ENCODE results near the gene FAM114A2. TPM values are rescaled to one million over a fixed set of nuclear protein-coding genes. Genes with fewer than 3 reads are reported as not detected.
A peak's percentile ranks its signal among the peaks of the same experiment; 100 is the strongest.
"Not testable (repeated sequence)": the region's sequence is repeated elsewhere in the genome, so short reads cannot be mapped to it uniquely, and the experiment has no call there.

FAM114A2 gene
- total RNA-seq: 46.5 TPM

DNA sequence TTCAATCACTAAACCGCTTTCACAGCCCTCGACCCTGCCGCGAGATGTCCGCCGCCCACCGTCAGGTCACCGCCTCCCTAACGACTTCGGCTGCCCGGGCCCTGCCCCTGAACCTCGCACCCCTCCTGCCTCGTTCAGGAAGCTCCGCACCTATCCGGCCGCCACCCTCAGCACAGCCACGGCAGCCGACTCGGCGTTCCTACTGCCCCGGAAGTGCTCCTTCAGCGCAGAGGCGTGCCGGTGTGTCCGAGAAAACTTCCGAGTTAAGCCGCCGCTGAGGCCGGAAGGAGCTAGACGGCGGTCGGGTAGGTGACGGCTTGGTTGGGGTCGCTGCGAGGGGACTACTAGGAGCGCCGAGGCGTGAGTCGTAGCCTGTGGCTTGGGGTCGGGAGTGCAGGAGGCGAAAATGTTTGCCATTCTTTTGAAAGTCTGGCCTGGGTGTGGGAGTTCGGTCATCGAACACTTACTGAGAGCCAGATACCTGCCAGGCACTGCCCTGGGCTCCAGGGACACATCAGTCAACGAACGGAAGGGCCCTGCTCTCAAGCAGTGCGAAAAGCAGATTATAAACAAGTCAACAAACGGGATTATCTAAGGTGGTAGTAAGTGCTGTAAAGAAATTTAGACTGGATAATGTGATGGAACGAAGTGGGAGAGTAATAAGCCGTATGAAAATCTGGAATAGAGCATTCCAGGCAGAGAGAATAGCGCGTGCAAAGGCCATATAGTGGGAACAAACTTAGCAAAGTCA lies at the start of gene FAM114A2, which contains the start of gene MFAP3:
FAM114A2 (minus strand) TSS at position 204 of the 751 bp plus-strand sequence. CDS start 3,957 bp downstream, outside the sequence.
MFAP3 (plus strand) TSS at position 261 of the 751 bp plus-strand sequence. CDS start 10,756 bp downstream, outside the sequence.
- peak; percentile 99 for ATAC-seq
- DNase-seq (ENCODE audit: low spot score): peak; percentile 91
- intact Hi-C loops (cut with DNase I): no loop called here

DNA sequence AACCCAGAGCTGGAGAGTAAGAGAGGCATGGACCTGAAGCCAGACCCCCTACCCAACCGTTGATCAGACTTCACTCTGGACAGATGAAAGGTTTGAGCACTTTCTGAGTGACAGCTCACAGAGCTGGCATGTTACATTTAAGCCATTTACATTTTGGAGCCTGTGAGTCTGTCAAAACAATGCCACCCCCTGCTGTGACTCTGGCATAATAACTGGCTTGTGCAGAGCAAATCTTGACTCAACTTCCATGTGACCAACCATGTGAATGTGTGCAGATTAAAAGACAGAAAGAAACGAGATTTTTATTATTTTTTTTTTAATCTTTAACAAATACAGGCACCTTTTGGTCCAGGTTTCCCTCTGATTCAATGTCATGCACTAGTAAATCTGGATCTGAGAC lies 48.5 kb upstream of the FAM114A2 start:
- DNase-seq (ENCODE audit: low spot score) (no peak), ATAC-seq (no peak)
- intact Hi-C loops (cut with DNase I): no loop called here

DNA sequence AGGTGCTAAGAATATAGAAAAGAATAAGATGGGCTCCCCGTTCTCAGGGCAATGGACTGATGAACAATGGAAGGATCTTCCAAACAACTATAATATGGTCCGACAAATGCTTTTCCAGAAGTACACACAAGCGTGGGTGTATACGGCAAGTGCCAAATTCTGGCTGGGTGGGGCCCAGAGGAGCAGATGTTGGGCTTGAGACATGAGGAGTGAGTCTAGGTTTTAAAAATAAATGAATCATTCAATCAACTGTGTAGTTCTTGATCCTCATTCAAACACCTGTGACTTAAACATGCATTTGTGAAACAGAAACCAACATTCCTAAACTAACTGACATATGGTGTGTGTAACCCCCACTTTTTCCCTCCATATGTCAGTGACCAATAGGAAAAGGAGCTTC lies 47.9 kb upstream of the FAM114A2 start:
- DNase-seq (ENCODE audit: low spot score) (no peak), ATAC-seq (no peak)
- intact Hi-C loops (cut with DNase I): no loop called here

DNA sequence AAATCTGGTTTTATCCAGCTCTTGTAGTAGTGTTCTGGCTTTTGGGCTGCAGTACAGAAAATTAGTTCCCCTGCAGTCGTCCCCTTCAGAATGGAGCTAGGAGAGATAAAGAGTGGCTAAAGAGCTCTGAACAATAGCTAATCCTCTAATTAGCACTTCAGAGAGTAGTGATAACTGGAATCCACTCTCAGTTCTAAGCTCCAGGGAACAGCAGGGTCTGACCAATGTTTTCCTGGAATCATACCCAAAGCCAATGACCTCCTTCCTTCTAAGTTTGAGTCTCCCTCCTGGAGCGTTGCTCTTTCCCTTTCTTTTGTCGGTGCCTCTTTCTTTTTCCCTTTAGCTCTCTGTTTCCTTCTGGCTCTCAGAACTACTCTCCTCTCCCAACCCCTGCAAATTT lies 47.4 kb upstream of the FAM114A2 start:
- intact Hi-C loops (cut with DNase I): no loop called here
- DNase-seq (ENCODE audit: low spot score): no peak
- ATAC-seq: no peak

DNA sequence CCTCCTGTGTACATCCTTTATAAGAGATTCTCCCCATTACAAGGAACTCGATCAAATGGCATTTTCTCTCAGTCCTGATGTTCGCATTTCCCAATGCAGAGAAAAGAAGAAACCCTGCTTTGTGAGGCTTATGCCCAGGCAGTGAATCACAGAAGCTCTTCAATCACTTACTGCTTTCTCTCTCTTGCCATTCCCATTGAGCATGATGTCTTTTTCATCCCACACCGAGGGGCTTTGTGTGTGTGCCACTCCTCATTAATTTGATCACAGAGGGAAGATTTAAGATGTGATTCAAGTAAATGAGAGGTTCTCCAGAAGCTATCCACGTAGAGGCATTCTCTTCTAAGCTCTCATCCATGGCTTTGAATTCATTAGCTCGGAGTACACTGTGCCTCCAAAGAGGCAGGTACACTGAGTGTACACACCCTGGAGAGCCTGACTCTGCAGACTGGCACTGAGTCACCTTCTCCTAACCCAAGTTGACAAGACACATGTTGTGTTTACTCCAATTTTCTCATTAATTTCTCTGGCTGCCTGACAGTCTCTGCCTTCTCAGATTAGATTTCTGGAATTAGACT lies 45.4 kb upstream of the FAM114A2 start:
- ATAC-seq: no peak
- intact Hi-C loops (cut with DNase I): no loop called here
- no peak for DNase-seq (ENCODE audit: low spot score)

DNA sequence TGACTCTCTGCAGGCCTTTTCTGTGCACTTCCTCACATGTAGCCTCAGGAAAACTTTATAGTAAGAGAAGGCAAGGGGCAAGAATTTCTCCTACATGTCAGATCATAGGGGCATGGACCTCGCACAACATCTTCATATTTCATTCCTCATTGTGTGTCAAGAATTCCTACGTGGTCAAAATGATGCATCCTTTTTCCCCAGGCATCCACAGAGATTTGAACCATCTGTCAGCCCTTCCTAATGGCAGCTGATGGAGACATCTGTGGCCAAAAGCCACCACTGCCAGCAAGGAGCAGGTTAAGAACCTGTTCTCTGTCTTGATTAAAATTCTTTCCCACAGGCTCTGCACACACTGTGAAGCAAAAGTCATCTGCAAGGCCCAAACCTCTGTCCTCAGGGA lies 42.5 kb upstream of the FAM114A2 start:
- no peak for DNase-seq (ENCODE audit: low spot score)
- intact Hi-C loops (cut with DNase I): no loop called here
- no peak for ATAC-seq

DNA sequence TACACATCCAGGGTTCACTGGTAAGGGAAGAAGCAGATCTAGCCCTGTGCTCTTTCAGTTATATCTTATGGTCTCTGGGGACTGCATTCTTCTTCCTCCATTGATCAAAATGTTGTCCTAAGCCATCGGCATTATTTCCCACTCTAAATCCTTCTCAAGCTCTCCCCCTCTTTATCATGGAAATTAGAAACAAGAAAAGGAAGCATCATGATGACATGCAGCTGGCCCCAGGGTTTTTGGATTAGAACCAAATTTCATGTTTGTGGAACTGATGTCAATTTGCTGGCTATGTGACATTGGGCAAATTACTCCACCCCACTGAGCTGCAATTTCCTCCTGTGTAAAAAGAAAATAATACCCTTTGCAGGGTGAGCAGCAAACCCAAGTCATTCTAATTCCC lies 39.6 kb upstream of the FAM114A2 start:
- intact Hi-C loops (cut with DNase I): loop anchor here (10.0 kb wide), 1 partner anchor 107 kb away; no protein-coding TSS in a partner anchor
- DNase-seq (ENCODE audit: low spot score) (no peak), ATAC-seq (no peak)

DNA sequence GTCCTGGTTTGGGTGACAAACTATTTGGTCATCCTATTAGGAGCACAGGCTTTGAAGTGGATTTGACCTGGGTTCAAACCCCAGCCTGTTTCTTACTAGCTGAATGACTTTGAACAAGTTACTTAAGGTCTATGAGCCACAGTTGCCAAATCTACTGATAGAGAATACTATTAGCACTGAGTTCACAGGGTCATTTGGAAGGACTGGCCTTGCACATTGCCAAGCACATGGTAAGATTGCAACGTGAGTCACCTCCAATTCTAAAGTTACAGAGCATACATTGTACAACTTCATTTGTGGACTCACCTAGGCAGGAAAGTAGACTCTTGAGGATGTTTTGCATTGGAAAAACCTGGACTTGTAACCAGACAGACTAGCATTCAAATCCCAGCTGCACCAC lies 39.0 kb upstream of the FAM114A2 start:
- ATAC-seq (peak; percentile 42), DNase-seq (ENCODE audit: low spot score) (no peak)
- intact Hi-C loops (cut with DNase I): loop anchor here (10.0 kb wide), 1 partner anchor 107 kb away; no protein-coding TSS in a partner anchor

DNA sequence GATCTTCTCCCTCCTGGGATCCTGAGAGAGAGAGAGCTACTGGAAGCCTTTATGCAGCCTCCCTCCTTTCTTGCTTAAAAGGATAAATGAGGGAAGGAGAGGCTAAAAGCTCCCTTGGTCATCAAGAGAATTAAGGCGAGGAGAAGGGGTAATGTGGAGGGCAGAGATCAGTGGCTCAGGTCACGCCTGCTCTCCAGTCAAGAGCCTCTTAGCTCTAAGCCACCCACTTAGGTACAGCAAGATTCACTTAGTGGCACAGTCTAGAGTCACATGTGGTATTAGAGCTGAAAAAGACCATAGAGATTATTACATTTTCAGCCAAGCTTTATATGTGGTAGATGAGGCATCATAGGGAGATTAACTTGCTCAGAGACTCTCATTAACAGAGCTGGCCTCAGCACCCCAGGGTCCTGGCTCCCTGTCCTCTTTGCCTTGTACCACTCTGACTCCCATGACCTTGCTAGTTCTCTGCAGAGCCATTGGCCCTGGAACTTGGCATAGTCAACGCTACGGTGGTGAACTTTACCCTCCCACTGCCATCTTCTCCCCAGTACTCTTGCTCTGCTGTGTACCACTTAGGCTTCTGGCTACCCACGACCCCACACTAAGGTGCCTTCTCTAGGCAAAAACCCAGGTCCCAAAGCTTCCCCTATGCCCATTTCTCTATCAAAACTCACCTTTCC lies 37.7 kb upstream of the FAM114A2 start:
- no peak for ATAC-seq

DNA sequence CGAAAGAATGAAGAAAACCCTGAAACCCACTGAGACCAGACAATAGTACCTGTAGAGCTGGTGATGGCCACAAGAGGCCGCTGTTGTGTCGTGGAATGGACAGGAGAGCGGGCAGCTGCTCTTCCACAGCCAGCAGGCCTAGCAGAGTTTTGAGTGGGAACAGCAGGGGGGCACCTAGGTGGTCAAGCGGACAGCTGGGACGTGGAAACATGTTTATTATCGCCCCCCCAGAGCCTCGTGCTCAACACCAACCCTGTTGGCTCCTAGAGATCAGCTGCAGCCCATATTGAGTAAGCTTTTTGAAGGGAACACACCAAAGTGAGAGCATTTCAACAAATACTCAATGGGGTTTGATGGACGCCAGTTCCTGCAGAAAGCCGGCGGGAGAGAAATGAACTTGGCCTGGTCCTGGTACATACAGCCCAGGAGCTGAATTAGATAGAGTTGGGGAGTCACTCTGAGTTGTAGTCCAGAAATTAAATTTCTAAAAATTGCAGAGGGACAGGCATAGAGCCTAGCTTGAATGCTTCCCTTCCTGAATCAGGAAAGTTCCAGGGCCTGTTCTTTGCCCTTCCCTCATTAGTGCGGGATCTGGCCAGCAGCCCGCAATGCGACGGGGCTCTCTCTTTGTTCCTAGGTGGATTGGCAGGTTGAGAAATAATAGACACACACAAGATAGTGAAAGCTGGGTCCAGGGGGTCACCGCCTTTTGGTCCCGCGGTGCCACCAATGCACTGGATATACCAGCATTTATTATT lies 33.9 kb upstream of the FAM114A2 start:
- ATAC-seq (peak; percentile 97), DNase-seq (ENCODE audit: low spot score) (peak; percentile 93)
- intact Hi-C loops (cut with DNase I): loop anchor here (5.0 to 10.0 kb wide), 2 partner anchors 112 to 330 kb away; no protein-coding TSS in a partner anchor

More for the DNA sequence above, 37.7 kb upstream of the FAM114A2 start:
- intact Hi-C loops (cut with DNase I): loop anchor here (10.0 kb wide), 1 partner anchor 108 kb away; no protein-coding TSS in a partner anchor
- no peak for DNase-seq (ENCODE audit: low spot score)

DNA sequence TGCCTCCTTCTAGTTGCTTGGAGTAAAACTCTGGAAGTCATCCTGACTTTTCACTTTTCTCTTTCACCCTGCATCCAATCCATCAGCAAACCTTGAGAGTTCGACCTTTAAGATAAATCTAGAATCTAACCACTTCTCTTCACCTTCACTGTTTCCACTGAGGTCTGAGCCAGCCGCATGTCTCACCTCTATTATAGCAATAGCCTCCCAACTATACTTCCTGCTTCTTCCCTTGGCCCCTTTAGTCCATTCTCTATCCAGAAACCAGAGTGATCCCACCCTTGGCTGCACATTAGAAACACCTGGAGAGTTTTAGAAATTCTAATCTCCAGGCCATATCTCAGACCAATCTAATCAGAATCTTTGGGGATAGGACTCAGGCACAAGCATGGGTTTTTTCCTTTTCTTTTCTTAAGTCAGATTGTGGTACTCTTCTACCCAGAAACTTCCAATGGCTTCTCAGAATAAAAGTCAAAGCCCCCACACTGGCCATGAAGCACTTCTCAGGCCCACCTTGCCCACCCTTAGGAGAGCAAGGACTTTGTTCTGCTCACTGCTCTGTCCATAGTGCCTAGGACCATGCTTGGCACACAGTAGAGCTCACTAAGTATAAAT lies 33.2 kb upstream of the FAM114A2 start:
- intact Hi-C loops (cut with DNase I): loop anchor here (5.0 to 10.0 kb wide), 2 partner anchors 113 to 330 kb away; no protein-coding TSS in a partner anchor
- peak; percentile 19 for ATAC-seq
- DNase-seq (ENCODE audit: low spot score): no peak

DNA sequence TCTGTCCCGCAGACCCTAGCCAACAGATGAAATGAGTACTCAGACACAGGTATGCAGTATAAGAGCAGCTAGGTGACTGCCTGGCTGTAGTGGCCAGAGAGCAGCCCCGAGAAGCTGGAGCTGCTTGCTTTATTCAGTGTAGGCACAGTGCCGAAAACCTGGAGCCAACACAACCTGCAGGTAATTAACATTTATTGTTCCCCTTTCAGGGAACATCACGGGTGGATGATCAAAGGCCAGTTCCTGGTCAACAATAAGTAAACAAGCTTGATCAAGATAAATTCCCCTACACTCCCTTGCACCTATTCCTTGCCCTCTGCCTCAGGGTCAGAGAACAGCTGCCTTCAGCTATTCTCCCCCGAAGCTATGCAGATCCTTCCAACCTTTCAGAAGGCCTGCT lies 31.1 kb upstream of the FAM114A2 start:
- DNase-seq (ENCODE audit: low spot score); ATAC-seq: not testable (repeated sequence)
- intact Hi-C loops (cut with DNase I): loop anchor here (5.0 to 10.0 kb wide), 2 partner anchors 115 to 332 kb away; no protein-coding TSS in a partner anchor

DNA sequence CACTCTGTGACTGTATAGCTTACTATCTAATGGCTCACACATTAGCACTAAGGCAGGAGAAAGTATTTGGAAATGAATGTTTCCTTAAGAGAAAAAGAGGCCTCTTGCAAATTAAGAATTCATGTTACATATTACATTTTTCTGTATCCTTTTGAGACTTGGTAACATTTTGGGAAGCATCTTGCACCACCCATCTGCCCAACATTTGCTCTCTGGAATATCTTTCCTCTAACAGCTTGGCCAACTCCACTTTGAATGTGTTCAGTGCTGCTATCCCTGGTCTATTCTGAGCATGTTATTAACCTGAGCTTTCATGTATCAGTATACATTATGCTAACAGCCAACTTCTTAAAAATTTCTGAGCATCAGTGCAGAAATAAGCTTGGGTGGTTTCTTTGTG lies 27.3 kb upstream of the FAM114A2 start:
- no peak for DNase-seq (ENCODE audit: low spot score)
- no peak for ATAC-seq
- intact Hi-C loops (cut with DNase I): no loop called here

DNA sequence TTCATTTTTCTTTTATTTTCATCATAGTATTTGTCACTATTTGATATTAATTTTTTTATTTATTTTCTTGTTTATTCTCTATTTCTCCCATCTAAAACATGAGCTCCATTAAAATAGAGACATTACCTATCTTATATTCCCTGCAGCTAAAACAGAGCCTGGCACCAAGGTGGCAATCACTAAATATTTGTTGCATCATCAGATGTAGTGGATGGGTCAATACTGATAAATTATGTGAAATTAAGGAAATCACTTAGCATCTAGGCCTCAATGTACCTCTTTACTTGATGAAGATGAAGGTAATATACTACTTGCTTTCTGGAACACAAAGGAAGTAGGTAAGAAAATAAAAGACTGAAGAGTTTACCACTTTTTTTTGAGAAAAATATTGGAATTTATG lies 24.7 kb upstream of the FAM114A2 start:
- DNase-seq (ENCODE audit: low spot score) (no peak), ATAC-seq (no peak)
- intact Hi-C loops (cut with DNase I): no loop called here

DNA sequence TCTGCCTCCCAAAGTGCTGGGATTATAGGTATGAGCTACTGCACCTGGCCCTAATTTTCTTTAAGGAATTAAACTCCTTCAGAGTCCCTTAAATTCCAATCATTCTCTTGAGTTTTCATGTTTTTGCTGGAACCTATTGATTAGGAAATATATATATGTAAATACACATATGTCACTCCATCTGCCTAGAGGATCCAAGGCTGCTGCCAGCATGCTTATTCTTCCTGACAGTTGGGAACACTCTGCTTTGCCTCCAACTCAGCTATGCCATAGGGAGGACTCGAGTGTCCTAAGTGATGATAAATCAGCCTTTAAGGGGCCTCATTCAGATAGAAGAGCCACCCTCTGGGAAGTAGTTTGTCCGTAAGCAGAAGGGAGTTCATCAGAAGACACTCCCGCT lies 21.9 kb upstream of the FAM114A2 start:
- no peak for DNase-seq (ENCODE audit: low spot score)
- intact Hi-C loops (cut with DNase I): loop anchor here (2.0 kb wide), 1 partner anchor 566 kb away; no protein-coding TSS in a partner anchor
- no peak for ATAC-seq

DNA sequence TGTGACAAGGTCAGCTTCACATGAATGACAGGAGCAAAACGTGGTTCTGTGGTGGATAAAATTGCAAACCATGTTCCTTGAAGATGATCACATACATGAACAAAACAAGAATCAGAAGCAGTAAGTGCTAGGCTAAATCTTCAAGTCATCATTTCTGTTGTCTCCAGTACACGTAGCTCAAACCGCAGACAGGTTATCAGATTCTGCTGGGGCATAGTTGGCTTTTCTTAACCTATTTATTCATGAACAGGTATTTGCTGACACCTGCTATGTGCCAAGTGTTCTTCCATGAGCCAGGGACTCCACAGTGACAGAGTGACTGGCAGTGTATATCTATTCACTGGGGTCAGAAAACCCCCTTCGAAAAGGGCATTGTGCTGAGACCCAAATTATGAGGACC lies 20.9 kb upstream of the FAM114A2 start:
- intact Hi-C loops (cut with DNase I): no loop called here
- no peak for ATAC-seq

DNA sequence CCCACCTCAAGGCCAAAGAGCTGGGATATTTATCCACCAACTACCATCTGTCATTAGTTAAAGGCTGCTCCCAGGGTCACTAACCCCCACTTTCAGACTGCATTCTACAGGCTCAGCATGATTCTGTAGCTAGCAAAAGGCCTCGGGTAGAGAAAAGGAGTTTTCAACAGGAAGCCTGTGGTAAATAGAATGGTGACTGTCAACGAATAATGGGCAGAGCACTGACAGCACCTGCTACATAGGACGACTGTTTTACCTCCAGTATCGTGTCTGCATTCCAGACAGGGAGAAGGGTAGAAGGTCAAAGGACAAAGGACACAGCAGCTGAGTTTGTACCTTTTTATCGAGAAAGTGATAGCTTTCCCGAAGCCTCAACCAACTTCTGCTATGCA lies 20.3 kb upstream of the FAM114A2 start:
- ATAC-seq (no peak), DNase-seq (ENCODE audit: low spot score) (no peak)
- intact Hi-C loops (cut with DNase I): no loop called here

More for the DNA sequence above, 20.9 kb upstream of the FAM114A2 start:
- DNase-seq (ENCODE audit: low spot score): no peak
